GM19324 (cell line): ENCODE data around the gene KLRC3.
A peak's percentile ranks its signal among the peaks of the same experiment; 100 is the strongest.
"Not testable (repeated sequence)": the region's sequence is repeated elsewhere in the genome, so short reads cannot be mapped to it uniquely, and the experiment has no call there.

Source experiments
- ATAC-seq: cut with Tn5 transposase; IDR thresholded peaks from one replicate; pipeline ENCODE4 v1.9.1; 2021; ENCODE audit warnings: mild to moderate bottlenecking, moderate library complexity; ENCODE audit not compliant: unreplicated experiment, low FRiP score

KLRC3 gene

GRCh38 chr12:10371893-10372535 is 48.4 kb downstream of the KLRC3 start:
- not testable (repeated sequence) for ATAC-seq

- ATAC-seq, result no peak
These were observed 50.6 kb downstream of the KLRC3 start for GRCh38 chr12:10369557-10370415.

GRCh38 chr12:10368206-10369171 is 51.9 kb downstream of the KLRC3 start:
- no peak for ATAC-seq

- not testable (repeated sequence) for ATAC-seq
These were observed 52.7 kb downstream of the KLRC3 start for GRCh38 chr12:10367714-10368113.

GRCh38 chr12:10366875-10367274 is 53.5 kb downstream of the KLRC3 start:
- ATAC-seq, result no peak

- no peak for ATAC-seq
These were observed 54.5 kb downstream of the KLRC3 start for GRCh38 chr12:10365696-10366405.

GRCh38 chr12:10364815-10365622 is 55.4 kb downstream of the KLRC3 start:
- ATAC-seq, result peak; percentile 55

GRCh38 chr12:10363914-10364814 is 56.2 kb downstream of the KLRC3 start:
- ATAC-seq, result peak; percentile 85

- no peak for ATAC-seq
These were observed 56.8 kb downstream of the KLRC3 start for GRCh38 chr12:10363658-10363913.

- no peak for ATAC-seq
These were observed 57.4 kb downstream of the KLRC3 start for GRCh38 chr12:10362828-10363657.

- no peak for ATAC-seq
These were observed 58.1 kb downstream of the KLRC3 start for GRCh38 chr12:10362325-10362724.
